K562 (cell line): ENCODE data around the gene NR2F6. TPM values are rescaled to one million over a fixed set of nuclear protein-coding genes. Genes with fewer than 3 reads are reported as not detected.

Experiments
- C11orf30 ChIP-seq: fragments of 450-650 bp; IDR thresholded peaks from 2 replicates; pipeline ENCODE4 v1.6.1; 2016; ENCODE audit warnings: low read depth, mild to moderate bottlenecking
- CBX3 ChIP-seq, 2 experiments: IDR thresholded peaks; 1 replicate in 1 of 2; 2 replicates in 1 of 2; pipeline ENCODE4 v1.6.1; 2012; ENCODE audit warnings: inconsistent platforms in 2 of 2, low read length in 2 of 2, borderline replicate concordance in 1 of 2, control low read depth in 1 of 2
- CREB1 ChIP-seq, 2 experiments: sonication (generic) in 1 of 2; formaldehyde crosslinking in 1 of 2; IDR thresholded peaks; 2 replicates each; pipeline versions ENCODE4 v1.6.1 to v1.8.0; 2012 to 2022; ENCODE audit warnings: inconsistent platforms in 1 of 2, mild to moderate bottlenecking in 1 of 2, missing genetic modification reagents in 1 of 2, moderate library complexity in 1 of 2
- HCFC1 ChIP-seq: IDR thresholded peaks from 2 replicates; pipeline ENCODE4 v1.6.1; 2012; ENCODE audit warnings: low read depth, low read length, improper control_type of control experiment
- MAFF ChIP-seq: IDR thresholded peaks from 2 replicates; pipeline ENCODE4 v1.6.1; 2012; ENCODE audit warnings: low read length, improper control_type of control experiment
- MAFK ChIP-seq: IDR thresholded peaks from 2 replicates; pipeline ENCODE4 v1.6.1; 2011; ENCODE audit warnings: low read length, improper control_type of control experiment
- MYBL2 ChIP-seq, 2 experiments: fragments of 450-650 bp in 1 of 2; sonication (generic) in 1 of 2; formaldehyde crosslinking in 1 of 2; IDR thresholded peaks; 2 replicates each; pipeline versions ENCODE4 v1.6.1 to v1.8.1; 2017 to 2022; ENCODE audit warnings: borderline replicate concordance in 1 of 2, inconsistent platforms in 1 of 2, low read depth in 1 of 2, mild to moderate bottlenecking in 1 of 2, missing genetic modification reagents in 1 of 2, moderate library complexity in 1 of 2
- NFRKB ChIP-seq: fragments of 450-650 bp; IDR thresholded peaks from 2 replicates; pipeline ENCODE4 v1.6.1; 2016; ENCODE audit warnings: low read depth
- NR1H2 ChIP-seq: sonication (generic); formaldehyde crosslinking; IDR thresholded peaks from 2 replicates; pipeline ENCODE4 v1.4.0; 2020; ENCODE audit warnings: mild to moderate bottlenecking, missing genetic modification reagents
- PRPF4 ChIP-seq: fragments of 200-400 bp; formaldehyde crosslinking; IDR thresholded peaks from one replicate; pipeline ENCODE4 v1.6.1; 2017; ENCODE audit warnings: low read length, low read depth, mild to moderate bottlenecking; ENCODE audit not compliant: insufficient read depth, poor library complexity, severe bottlenecking
- UBTF ChIP-seq, 2 experiments: IDR thresholded peaks; 2 replicates each; pipeline ENCODE4 v1.6.1; 2012; ENCODE audit warnings: improper control_type of control experiment in 2 of 2, low read depth in 2 of 2, low read length in 2 of 2, borderline replicate concordance in 1 of 2
- WHSC1 ChIP-seq: IDR thresholded peaks from one replicate; pipeline ENCODE4 v1.6.1; 2012; ENCODE audit warnings: low read length, control low read depth, inconsistent platforms
- ZNF316 ChIP-seq: fragments of 450-650 bp; IDR thresholded peaks from 2 replicates; pipeline ENCODE4 v1.6.1; 2016
- ZNF41 ChIP-seq: fragments of 250-450 bp; sonication (Bioruptor Pico); conservative IDR thresholded peaks from 2 replicates; pipeline ENCODE4 v1.4.0; 2020; ENCODE audit warnings: mild to moderate bottlenecking
- ZNF696 ChIP-seq: fragments of 250-450 bp; sonication (Bioruptor Pico); conservative IDR thresholded peaks from 2 replicates; pipeline ENCODE4 v1.4.0; 2020; ENCODE audit warnings: mild to moderate bottlenecking, moderate library complexity
- polyA plus RNA-seq, 8 experiments: library from polyadenylated mRNA; depleted of rRNA in 4 of 8; stranded (reverse) in 5 of 8; unstranded in 3 of 8; fragments of >200 nt; fragmentation: Nextera tagmentation in 2 of 8; fragmentation: Illumina TruSeq in 1 of 8; extraction: Ambion mirVana in 2 of 8; extraction: Trizol in 1 of 8; gene quantifications; 2 replicates each; pipeline versions ENCODE4 v1.2.1 to v1.2.3, GENCODE V29; 2011 to 2014; ENCODE audit warnings: inconsistent platforms in 1 of 8, missing spikeins in 1 of 8
- total RNA-seq, 7 experiments: library from RNA; depleted of rRNA in 6 of 7; stranded (reverse); fragments of >200 nt in 6 of 7; fragmentation: Illumina TruSeq in 2 of 7; extraction: Trizol in 2 of 7; gene quantifications; 2 replicates each; pipeline versions ENCODE4 v1.2.1 to v1.2.3, GENCODE V29; 2011 to 2021; ENCODE audit warnings: low replicate concordance in 1 of 7
- TF ChIP-seq, protein P1 (sequence below), 2 experiments: fragments of 200-800 bp in 1 of 2; sonication (Bioruptor generic) in 1 of 2; sonication (generic) in 1 of 2; formaldehyde crosslinking in 1 of 2; IDR thresholded peaks in 1 of 2; conservative IDR thresholded peaks in 1 of 2; 2 replicates each; pipeline versions ENCODE4 v1.5.0 to v1.6.1; 2016 to 2020; ENCODE audit warnings: missing compliant biosample characterization in 1 of 2, missing genetic modification characterization in 1 of 2, missing genetic modification reagents in 1 of 2
- TF ChIP-seq, protein P2 (sequence below): fragments of 450-650 bp; IDR thresholded peaks from 2 replicates; pipeline ENCODE4 v1.6.1; 2017; ENCODE audit warnings: antibody characterized with exemption
- TF ChIP-seq, protein P3 (sequence below): sonication (generic); formaldehyde crosslinking; IDR thresholded peaks from 2 replicates; pipeline ENCODE4 v1.8.0; 2022; ENCODE audit warnings: mild to moderate bottlenecking, missing genetic modification reagents

The NR2F6 gene
- total and polyA plus RNA-seq, 9 of the 15 experiments (the other 6 are each of a cell fraction or from before 2014, with no cell fraction given) = 0.76 to 97.5 (median 18.8) TPM

- TF ChIP-seq ZNF696 (CRISPR knock-in tag) (no peak), UBTF (IDR thresholded peaks at IDR 0.05; ENCODE audit: borderline replicate concordance in 1 of 2, low read depth in 2 of 2, low read length in 2 of 2) (0 out of 4 replicates have a peak, but pooled peaks have one; percentile 10 to 76), HCFC1 (peak; percentile 89), MYBL2 (IDR thresholded peaks at IDR 0.05; ENCODE audit: low read depth) (no peak), MYBL2 (CRISPR knock-in tag; IDR thresholded peaks at IDR 0.05; ENCODE audit: borderline replicate concordance) (no peak), ZNF316 (no peak), MAFF (no peak), PRPF4 (no peak), ZNF41 (CRISPR knock-in tag) (no peak), CREB1 (IDR thresholded peaks at IDR 0.05) (no peak), CREB1 (CRISPR knock-in tag; IDR thresholded peaks at IDR 0.05) (peak; percentile 28; the same call in 1 of the 2 replicates), C11orf30 (peak; percentile 94), NR1H2 (CRISPR knock-in tag) (no peak; the same call in 1 of the 2 replicates), NFRKB (peak; percentile 98), CBX3 (IDR thresholded peaks at IDR 0.05; ENCODE audit: borderline replicate concordance in 1 of 2, low read length in 2 of 2) (peak in 1 of 2 experiments; percentile 75; a peak in 1 of 3 replicates), WHSC1 (no peak), MAFK (no peak)
- TF ChIP-seq, protein P1, sequence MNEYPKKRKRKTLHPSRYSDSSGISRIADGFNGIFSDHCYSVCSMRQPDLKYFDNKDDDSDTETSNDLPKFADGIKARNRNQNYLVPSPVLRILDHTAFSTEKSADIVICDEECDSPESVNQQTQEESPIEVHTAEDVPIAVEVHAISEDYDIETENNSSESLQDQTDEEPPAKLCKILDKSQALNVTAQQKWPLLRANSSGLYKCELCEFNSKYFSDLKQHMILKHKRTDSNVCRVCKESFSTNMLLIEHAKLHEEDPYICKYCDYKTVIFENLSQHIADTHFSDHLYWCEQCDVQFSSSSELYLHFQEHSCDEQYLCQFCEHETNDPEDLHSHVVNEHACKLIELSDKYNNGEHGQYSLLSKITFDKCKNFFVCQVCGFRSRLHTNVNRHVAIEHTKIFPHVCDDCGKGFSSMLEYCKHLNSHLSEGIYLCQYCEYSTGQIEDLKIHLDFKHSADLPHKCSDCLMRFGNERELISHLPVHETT (CRISPR knock-in tag; conservative IDR thresholded peaks at IDR 0.05 in 1 of 2, IDR thresholded peaks at IDR 0.05 in 1 of 2) = peak in 1 of 2 experiments; percentile 82; a peak in 2 of 4 replicates
- TF ChIP-seq, protein P2, sequence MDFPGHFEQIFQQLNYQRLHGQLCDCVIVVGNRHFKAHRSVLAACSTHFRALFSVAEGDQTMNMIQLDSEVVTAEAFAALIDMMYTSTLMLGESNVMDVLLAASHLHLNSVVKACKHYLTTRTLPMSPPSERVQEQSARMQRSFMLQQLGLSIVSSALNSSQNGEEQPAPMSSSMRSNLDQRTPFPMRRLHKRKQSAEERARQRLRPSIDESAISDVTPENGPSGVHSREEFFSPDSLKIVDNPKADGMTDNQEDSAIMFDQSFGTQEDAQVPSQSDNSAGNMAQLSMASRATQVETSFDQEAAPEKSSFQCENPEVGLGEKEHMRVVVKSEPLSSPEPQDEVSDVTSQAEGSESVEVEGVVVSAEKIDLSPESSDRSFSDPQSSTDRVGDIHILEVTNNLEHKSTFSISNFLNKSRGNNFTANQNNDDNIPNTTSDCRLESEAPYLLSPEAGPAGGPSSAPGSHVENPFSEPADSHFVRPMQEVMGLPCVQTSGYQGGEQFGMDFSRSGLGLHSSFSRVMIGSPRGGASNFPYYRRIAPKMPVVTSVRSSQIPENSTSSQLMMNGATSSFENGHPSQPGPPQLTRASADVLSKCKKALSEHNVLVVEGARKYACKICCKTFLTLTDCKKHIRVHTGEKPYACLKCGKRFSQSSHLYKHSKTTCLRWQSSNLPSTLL = no peak
- TF ChIP-seq, protein P3, sequence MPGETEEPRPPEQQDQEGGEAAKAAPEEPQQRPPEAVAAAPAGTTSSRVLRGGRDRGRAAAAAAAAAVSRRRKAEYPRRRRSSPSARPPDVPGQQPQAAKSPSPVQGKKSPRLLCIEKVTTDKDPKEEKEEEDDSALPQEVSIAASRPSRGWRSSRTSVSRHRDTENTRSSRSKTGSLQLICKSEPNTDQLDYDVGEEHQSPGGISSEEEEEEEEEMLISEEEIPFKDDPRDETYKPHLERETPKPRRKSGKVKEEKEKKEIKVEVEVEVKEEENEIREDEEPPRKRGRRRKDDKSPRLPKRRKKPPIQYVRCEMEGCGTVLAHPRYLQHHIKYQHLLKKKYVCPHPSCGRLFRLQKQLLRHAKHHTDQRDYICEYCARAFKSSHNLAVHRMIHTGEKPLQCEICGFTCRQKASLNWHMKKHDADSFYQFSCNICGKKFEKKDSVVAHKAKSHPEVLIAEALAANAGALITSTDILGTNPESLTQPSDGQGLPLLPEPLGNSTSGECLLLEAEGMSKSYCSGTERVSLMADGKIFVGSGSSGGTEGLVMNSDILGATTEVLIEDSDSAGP = no peak
Measured at GRCh38 chr19:17215127-17215971, 30.4 kb downstream of the NR2F6 start, which contains the start of gene USE1 (continued).
